GM21825 (cell line): Measurements from ENCODE around the gene TOP1.

ENCODE experiments used
- ATAC-seq: cut with Tn5 transposase; IDR thresholded peaks from one replicate; pipeline ENCODE4 v1.9.1; 2021; ENCODE audit warnings: mild to moderate bottlenecking, moderate library complexity; ENCODE audit not compliant: unreplicated experiment

Gene TOP1

DNA sequence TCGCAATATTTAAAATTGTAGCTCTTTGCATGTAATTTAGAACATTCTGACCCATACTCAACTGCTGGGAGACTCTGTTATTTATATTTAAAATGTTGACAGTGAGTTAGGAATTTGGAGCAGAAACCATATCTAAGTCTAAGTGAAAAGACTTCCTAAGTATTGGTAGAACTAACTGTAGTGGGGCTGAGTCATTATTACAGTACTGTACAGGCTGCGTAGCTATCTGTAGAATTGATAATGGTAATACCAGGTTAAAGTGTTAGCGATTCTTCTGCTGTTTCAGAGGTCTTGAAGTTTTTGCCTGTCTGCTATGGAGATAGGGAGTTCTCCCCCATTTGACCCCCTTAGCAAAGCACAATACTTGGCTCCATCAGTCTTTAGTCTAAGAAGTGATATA lies 3.6 kb downstream of the TOP1 start:
- ATAC-seq = no peak

DNA sequence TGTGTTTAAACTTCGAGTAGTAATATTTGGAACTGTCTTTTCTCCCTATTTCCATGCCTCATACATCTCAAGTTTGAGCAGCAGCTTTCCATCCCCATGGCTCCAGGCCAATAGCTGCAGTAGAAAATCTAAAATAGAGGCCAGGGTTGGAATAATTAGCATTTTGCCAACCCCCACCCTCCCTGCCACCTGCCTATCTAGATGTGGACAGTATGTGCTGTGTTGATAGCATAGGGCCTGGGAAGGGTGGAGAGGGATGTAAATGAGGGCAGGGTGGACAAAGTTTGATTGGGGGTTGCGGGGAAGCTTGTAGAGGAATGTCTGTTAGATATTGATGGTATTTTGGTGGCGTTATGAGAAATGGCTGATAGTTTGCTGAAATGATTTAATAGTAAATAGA lies 5.6 kb downstream of the TOP1 start:
- ATAC-seq = no peak

DNA sequence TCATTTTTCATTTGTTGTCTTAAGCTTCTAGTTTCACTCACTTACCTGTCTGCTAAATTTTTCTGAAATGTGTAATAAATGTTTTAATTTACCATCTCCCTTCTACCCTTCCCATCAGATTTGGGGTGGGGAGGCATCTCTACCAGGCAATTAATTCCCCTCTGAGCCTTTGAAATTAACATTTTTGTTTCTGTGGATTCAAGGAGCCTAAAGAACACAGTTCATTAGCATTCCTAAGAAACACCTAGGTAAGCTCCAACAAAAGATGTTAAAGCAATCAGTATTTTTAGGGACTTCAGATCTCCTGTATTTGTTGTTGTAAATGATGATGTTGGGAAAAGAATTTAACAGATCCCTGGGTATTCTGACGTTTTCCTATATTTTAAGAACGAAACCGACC lies 6.6 kb downstream of the TOP1 start:
- ATAC-seq = no peak

DNA sequence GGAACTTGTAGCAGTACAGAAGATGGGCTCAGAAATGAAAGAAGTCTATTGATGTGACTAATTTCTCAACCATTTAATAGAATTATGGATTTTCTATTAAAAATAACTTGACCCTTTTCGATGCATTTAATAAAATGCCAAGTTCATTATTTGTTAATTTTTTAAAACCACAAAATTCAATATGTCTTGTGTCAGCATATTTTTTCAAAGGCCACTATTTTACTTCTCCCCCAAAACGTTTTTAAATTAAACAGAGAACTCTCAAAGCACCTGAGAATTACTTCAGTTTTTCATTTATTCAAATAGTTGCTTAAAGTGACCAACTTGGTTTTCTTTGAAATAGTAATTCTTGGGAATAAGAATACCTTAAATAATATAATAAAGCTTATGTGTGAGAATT lies 8.6 kb downstream of the TOP1 start:
- no peak for ATAC-seq

DNA sequence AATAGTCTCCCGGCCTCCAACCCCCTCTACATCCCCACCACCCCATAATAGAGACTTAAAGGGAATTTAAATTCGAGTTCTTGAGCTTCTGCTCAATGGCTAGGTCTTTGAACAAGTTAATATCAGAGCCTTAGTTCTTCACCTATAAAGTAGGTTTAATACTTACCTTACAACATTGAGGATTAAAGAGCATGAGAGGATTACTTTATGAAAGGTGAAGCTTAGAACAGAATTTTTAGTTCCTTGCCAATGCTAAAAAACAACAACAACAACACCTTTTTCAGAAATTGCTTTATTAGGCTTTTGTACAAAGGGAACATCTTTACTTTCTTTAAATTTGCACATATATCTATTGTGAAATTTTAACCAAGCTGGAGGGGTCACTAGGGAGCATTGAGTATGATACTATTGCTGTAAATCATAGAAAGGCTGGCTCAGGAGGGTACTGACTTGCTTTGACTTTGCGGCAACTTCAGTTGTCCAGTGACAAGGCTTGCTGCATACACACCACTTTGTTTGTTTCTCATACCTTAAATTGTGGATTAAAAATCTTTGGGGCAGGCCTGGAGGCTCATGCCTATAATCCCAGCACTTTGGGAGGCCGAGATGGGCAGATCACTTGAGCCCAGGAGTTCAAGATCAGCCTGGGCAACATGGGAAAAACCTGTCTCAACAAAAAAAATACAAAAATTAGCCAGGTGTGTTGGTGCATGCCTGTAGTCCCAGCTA lies 9.7 kb downstream of the TOP1 start:
- no peak for ATAC-seq

DNA sequence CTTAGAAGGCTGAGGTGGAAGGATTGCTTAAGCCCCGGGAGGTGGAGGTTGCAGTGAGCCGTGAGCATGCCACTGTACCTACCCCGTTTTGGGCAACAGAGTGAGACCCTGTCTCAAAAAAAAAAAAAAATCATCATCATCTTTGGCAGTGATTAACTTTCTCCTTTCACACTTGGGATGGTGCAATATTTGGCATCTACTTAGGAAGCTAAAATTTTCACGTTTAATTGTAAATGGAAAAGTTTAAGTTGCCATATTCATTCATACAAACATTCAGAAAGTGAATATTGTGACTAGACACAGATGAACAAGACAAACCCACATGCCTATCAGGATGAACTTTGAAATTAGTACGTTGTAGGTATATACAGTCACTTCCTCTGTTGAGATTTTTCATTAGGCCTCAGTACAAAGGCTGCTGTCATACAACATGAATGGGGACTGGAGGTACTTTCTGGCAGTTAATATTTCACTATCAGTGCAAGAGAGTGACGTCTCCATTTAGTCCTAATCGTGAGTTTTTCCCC lies 10.3 kb downstream of the TOP1 start:
- no peak for ATAC-seq

DNA sequence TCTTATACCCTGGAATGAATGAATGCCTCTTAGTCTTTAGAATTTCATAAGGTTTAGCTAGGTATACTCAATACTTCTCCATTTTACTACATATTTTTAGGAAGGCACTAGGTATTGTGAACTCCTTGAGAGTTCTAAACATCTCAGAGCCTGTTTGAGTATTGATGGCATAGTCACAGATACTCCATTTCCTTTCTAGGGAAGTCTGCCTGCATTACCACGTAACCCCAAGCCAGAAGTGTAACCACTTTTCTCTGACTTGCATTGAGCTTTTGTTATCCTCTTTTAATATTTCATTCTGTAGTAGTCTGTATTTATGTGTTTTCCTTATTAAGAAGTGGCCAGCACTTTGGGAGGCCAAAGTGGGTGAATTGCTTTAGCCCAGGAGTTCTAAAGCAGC lies 12.2 kb downstream of the TOP1 start:
- no peak for ATAC-seq

DNA sequence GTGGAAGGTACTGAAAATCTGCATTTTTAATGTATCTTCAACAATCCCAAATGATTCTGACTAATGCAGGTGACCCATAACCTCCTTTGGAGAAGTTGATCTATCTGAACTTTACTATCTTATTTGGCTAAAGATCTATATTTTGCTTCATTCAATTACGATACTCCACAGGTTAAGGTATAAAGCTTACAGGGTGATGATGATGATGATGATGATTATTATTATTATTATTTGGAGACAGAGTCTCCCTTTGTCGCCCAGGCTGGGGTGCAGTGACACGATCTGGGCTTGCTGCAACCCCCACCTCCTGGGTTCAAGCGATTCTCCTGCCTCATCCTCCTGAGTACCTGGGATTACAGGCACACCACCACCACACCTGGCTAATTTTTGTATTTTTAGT lies 13.1 kb downstream of the TOP1 start:
- ATAC-seq = no peak

DNA sequence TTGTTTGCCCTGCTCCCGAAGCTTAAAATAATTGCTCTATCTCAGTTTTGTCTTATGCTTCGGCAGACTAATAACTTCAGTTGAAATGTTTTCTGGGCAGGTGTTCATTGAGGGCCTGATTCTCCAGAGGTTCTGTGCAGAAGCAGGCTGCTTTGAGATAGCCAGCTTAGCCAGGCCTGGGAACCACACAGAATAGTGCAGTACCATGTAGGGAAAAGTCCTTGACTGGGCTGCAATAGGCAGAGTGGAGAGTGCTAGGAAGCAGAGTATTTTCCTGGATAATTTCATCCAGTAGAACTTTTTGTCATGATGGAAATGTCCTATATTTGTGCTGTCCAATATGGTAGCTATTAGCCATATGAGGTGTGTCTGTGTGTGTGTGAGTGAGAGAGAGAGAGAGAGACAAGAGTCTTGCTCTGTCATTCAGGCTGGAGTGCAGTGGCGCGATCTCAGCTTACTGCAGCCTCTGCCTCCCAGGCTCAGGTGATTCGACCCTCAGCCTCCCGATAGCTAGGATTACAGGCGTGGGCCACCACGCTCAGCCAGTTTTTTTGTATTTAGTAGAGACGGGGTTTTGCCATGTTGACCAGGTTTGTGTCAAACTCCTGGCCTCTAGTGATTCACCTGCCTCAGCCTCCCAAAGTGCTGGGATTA lies 15.9 kb downstream of the TOP1 start:
- ATAC-seq = no peak

DNA sequence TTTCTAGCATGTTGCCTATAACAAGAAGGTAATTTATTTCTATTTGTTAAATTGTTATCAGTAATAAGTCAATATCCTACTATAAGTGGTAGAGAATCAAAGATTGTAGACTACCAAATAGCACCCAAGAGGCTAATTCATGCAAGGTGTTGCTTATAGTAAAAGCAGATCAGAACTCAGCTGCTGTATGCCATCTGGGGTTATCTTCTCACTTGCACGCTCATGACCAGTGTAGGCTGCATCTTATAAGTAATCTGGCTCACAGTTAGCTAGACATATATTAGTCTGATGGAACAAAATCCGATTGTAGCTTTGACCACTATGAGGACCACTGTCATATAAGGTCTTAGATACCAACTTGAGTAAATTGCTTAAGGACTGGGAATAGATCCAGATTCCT lies 17.0 kb downstream of the TOP1 start:
- ATAC-seq = no peak

DNA sequence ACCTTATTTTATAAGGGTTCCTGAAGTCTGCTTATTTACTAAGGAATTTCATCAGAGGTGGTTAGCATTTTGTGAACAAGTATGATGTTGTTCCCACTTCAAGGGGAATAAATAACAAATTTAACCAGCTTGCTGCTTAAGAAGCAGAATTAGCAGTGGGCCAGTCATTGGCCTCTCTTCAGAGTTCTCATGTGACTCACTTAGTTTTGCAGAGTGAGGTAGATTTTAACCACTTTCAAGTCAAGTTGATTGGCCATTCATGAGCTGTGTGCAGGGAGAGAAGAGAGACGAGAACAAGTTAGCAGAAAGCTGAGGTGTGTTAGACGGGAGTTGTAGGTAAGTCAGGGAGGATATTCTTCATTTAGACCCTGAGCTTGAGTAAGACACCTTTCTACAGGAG lies 18.1 kb downstream of the TOP1 start:
- ATAC-seq = no peak

DNA sequence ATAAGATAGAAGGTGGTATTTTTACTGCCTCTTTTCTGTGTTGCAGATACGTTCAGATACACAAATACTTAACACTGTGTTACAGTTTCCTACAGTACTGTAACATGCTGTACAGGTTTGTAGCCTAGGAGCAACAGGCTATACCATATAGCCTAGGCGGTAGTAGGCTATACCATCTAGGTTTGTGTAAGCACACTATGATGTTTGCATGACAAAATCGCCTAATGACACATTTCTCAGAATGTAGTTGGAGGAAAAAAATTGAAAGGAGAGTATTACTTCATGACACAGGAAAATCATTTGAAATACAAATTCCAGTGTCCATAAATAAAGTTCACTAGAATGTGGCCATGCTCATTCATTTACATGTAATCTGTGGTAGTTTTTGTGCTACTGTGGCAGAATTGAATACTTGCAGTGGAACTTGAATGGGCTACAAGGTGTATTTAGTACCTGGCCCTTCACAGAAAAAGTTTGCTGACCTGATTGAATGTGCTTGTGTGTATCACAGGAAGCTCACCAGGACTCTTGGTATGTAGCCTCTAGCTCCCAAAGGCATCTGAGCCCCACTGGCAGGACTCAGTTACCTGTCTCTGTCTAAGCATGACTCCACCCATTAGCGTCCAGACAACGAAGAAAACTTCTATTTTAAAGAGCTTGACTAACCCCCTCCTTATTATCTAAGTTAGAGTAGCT lies 18.8 kb downstream of the TOP1 start:
- ATAC-seq = peak; percentile 17

DNA sequence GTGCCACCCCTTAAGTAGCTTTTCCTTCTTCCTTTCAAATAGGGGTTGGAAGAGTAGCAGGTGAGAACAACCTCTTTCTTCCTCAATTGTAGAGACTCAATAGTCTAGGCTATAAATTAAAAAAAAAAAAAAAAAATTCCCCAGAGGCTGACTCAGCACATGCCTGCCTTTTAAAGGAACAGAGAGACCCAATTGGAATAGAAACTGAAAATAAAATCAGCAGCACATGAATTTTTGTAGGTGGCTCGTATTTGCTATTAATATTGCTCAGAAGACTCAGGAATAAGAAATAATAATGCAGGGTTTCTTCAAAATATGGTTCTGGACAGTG lies 19.3 kb downstream of the TOP1 start:
- ATAC-seq = peak; percentile 34

DNA sequence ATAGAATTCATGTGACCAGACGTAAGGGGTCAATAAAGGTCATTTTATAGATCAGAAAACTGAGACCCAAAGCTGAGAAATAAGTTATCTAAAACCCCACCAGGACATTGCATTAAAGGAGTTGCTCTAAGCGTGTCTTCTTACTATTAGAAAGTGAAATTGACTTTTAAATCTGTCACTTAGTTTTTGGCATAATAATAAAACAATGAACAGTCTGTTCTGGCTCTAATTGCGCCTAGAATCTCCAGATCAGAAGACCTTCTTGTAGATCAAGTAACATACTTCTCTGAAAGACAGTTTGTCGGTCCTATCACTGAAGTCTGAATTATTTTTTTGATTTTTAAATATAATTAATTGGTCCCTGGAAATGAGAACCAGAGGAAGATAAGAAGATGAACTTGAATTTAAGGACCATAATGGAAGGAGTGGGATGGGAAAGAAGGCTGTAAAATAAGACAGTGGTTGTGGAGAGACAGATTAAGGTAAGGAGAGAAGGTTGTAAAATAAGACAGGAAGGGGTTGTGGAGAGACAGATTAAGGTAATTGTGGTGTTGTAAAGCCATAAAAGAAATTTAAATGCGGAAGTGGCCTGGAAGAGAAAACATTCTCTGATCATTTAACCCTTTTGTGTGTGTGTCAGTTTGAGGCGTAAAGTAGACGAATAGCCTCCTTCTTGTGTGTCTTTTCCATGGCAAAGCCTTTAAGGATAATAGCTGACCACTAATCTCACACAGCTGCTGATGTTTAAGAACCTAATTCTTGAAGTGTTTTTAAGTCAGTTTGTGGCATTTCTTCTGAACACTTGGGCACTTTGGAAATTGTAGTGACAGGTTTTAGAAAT lies 20.1 kb downstream of the TOP1 start:
- ATAC-seq = no peak

DNA sequence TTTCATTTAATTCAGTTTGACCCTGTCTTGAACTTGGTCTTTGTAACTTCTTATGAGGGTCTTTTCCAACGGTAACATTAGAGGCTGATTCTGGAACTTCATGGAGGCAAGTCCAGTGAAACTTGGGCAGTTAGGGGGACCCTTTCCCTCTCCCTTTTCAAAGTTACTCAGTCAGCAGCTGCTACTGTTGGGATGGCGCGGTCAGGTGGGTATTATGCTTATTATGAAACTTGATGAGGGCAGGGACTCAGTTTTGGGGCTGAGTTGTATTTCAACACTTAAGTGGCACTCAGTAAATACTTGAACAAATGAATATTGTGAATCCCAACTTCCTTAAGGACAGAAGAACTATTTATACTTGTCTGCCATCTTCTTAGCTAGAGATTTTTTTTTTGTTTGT lies 20.8 kb downstream of the TOP1 start:
- ATAC-seq = no peak

DNA sequence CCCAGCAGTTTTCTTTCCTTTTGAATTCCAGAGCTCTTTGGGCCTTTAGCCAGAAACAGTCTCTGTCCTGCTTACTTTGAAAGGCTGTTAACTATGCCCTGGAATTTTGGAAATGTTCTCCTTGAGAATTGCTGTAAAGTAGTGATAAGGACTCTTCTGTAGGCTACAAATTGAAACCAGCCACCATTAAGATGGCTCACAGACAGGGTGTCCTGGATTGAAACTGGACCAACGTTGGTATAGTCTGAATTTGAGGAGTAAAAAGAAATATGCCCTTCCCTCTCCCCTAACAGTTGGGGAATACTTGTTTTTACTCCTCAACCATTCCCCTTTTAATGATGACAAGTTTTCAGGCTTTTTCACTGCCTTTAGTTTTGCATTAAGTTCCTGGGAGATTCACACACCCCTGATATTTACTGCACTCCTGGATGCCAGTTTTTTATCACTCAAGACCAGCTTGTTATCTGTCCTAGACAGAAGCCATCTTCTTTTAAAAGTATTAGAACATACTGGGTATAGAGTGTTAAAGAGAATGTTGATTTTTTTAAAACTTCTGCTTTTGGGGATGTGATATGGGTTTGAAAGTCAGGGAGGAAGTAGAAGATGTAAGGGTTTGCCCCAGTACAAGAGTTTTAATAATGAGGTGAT lies 21.9 kb downstream of the TOP1 start:
- ATAC-seq = no peak

DNA sequence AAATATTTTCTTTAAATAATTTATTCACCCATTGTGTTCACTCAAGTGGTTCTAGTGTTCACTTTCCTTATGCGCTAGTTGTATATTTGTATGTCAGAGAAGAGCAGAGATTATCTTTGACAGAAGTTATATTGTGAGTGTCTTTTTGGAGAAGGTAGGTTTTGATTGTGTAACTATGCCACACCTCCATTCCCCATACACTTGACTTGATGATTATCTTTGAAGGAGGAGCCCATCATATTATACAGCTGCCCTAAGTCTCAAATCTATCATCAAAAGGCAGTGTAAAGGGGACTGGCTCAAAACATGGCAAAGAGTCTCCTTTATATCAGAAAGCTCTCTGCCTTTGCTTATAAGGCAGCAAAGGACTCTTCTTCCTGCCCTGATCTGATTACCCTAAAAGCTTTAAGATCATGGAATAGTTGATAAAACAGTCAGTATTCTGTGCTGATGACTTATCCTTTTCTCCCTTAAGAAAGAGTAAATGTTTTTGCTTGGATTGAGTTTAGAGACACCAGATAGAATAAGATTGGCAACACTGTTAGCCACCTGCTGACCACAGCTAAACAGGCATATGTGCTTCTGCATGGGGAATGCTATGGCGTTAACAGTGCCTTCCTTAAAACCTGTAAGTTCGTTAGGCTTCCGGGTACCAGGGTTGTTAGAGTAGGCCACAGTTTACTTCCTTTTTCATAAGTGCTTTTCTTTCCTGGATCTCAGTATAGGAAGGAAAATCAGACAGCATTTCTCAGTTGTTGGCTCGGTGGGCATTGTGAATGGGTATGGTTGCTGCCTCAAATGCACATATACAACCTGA lies 22.6 kb downstream of the TOP1 start:
- ATAC-seq = no peak

DNA sequence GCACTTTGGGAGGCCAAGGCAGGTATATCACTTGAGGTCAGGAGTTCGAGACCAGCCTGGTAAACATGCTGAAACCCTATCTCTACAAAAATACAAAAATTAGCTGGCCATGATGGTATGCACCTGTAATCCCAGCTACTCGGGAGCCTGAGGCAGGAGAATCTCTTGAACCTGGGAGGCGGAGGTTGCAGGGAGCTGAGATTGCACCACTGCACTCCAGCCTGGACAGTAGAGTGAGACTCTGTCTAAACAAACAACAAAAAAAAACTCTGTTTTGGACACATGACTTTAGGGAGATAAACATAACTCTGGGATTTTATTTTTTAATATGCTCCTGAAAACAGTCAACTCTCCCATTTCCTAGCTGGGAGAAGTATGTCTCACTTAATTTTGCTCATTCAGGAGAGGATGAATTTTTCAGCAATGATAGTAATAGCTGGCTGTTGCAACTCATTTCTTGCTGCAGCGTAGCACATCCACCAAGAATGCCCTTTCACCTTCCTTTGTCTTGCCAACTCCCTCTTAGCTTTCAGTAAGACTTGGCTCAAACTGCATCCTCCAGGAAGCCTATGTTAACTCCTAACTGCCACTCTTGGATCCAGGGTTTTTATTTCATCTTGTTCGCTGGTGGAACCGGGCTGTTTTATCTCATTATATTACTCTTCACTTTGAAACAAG lies 24.3 kb downstream of the TOP1 start:
- ATAC-seq = no peak

DNA sequence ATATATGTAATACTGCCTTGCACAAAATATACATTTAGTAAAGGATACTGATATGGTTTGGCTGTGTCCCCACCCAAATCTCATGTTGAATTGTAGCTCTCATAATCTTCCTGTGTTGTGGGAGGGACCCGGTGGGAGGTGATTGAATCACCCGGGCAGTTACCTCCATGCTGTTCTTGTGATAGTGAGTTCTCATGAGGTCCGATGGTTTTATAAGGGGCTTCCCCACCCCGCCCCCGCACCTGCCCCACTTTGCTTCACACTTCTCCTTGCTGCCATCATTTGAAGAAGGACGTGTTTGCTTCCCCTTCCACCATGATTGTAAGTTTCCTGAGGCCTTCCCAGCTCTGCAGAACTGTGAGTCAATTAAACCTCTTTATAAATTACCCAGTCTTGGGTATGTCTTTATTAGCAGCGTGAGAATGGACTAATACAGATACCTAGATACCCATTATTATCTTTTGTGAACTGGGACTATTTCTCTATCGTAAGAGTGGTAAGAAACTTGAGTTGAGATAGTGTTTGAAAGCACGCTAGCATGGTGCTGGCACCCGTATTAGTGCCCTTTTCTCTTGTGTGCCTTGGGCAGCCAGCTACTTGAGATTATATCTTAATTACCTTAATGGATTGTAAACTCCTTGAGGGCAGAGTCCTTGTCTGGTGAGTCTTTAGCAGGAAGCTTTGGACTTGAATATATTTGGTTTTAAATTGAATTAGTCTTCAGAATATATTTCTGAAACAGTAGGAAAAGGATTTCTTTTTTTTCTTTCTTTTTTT lies 25.6 kb downstream of the TOP1 start:
- no peak for ATAC-seq
